GM04504 (cell line): ENCODE results near the gene CGB1.
A peak's percentile ranks its signal among the peaks of the same experiment; 100 is the strongest.
"Not testable (repeated sequence)": the region's sequence is repeated elsewhere in the genome, so short reads cannot be mapped to it uniquely, and the experiment has no call there.

Experiments
- DNase-seq: peaks from one replicate; pipeline ENCODE4 v3.0.0-alpha.2; 2012; ENCODE audit warnings: low read depth

Gene CGB1

DNA sequence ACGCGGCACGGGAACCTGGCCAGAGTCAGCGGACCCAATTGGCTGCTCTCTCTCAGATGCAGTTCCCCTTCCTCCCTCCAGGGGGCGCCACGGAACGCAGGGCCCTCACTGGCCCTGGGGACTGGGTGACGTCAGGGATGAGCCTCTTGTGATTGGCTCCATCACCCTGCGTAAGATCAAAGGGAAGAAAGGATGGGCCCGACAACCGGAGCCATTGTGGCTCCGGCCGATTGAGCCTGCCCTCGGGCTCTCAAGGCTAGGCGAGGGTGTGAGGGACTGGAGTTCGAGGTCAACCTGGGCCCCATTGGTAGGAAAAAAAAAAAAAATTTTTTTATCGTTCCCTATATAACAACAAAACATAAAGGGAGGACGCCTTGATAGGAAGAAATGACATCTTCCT, at the start of gene CGB1:
CGB1 (minus strand) TSS at position 81 of the 400 bp plus-strand sequence. CDS start 184 bp downstream, outside the sequence.
- DNase-seq: not testable (repeated sequence)

DNA sequence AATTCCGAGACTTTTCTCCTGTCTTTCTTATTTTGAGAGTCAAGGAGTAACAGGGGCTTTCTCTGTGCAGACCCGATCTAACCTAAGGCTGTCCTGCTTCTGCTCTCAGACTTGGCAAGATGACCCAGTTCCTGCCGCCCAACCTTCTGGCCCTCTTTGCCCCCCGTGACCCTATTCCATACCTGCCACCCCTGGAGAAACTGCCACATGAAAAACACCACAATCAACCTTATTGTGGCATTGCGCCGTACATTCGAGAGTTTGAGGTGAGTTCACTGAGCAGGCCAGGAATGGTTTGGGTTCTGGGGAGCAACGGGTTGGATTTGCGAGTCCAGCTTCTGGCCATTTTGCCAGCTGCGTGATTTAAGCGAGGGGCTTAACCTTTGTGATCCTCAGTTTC, 49.6 kb upstream of the CGB1 start:
- no peak for DNase-seq

DNA sequence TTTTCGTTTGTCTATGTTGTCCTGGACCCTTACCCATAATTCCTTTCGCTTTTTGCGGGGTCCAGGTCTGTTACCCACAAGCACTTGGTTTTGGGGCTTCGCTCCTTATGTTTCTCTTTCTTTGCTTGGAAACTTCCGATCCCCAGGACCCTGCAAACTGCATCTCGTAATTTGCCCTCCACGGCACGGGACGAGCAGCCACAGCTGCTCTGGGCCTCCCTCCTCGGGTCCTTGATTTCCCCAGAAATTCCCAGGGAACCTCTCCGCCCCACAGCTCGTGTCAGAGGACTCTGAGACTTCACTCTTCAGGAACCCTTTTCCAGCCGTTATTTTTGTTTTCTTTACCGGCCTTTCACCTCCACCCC, 49.2 kb upstream of the CGB1 start:
- DNase-seq: no peak

- DNase-seq: peak; percentile 99
Observed at GRCh38 chr19:49085020-49085867, 48.5 kb upstream of the CGB1 start, which contains the start of gene SNRNP70. TSS of gene SNRNP70 (plus strand) at chr19:49085451. CDS start at chr19:49086415, 964 bp downstream.

GRCh38 chr19:49084206-49085019, 47.7 kb upstream of the CGB1 start:
- DNase-seq: no peak

GRCh38 chr19:49081273-49081672, 44.6 kb upstream of the CGB1 start:
- no peak for DNase-seq

DNA sequence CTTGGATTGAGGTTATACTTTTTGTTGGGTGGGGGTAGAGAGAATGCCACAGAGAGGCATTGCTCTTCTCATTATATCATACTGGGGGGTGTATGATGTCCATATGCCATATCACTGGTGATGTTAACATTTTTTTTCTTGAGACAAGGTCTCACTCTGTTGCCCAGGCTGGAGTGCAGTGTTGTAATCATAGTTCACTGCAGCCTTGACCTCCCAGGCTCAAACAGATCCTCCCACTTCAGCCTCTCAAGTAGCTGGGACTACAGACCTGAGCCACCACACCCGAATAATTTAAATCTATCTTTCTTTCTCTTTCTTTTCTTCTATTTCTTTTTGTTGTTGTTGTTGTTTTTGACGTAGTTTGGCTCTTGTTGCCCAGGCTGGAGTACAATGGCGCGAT, 43.7 kb upstream of the CGB1 start:
- DNase-seq: no peak

GRCh38 chr19:49074869-49075268, 38.2 kb upstream of the CGB1 start:
- not testable (repeated sequence) for DNase-seq

DNA sequence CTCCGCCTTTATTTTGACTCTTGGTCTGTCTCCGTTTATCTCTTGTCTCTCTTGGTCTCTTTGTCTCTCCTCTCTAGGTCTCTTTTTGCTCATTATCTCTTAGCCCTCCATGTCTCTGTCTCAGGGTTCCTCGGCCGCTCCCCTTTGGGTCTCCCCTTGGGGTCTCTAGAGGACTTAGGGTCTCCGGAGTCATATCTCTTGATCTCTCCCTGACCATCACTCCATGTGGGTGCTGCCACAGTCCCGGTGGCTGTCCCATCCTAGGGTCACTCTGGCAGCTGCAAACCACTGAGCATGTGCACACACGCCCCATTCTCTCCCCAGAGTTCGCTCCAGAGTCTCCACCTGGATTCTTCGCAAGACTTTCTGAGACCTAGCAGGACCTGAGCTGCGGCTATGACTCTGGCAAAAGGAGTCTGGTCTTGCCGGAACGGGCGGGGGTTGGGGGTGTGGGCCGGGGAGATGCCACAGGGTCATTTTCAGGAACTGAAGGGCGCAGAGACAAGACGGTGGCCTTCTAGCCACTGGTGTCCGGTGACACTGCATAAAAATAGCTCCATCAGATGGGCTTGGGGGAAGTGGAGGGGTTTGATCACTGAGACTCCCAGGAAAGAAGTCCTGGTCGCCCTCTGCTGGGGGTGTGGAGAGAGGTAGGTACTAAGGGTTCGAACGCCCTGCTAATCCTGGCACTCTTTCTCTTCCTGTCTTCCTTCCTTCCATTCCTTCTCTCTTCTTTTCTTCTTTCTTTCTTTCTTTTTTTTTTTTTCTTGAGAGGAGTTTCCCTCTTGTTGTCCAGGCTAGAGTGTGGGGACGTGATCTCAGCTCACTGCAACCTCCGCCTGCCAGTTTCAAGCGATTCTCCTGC, 37.1 kb upstream of the CGB1 start:
- no peak for DNase-seq

DNA sequence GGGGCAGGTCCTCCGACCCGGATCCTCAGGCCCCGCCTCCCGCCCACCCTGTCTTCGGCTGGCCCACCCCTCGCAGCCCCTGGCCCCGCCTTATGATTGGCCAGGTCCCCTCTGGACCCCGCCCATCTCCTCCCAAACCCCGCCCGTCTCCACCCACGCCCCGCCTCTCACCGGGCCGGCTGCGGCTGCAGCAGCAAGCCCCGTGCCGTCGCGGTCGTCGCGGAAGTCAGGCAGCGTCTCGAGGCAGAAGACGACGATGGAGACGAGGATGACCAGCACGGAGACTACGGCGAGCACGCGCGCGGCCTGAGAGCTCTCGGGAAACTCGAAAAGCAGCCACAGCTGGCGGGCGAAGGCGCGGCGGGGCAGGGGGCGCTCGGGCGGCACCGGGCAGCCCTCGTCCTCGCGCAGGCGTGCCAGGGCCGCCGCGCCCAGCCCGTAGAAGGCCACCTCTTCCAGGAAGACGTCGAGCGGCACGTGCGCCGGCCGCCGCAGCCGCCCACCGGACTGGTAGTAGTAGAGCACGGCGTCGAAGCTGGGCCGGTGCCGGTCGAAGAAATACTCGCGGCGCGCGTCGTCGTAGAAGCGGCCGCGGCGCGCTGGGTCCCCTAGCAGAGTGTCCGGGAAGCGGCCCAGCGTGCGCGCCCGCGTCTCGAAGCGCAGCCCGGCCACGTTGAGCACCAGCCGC, 35.3 kb upstream of the CGB1 start:
- DNase-seq: no peak

GRCh38 chr19:49070416-49070815, 33.7 kb upstream of the CGB1 start:
- DNase-seq: no peak

DNA sequence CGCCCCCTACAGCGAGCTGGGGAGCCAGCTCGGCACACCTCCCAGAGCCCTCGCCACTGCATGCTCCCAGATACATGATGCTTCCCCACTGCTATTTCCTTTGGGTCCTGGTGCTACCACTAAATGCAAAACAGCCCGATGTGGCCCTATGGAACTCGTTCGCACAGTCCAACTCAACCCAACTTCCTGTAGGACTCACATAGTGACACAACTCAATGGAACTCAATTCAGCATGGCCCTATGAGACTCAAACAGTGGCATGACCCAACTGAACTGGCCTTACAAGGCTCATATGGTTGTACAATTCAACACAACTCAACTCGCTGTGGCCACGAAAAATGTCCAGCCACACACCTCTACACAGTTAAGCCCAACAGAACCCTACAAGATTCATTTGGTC, 32.3 kb upstream of the CGB1 start:
- DNase-seq: no peak

- no peak for DNase-seq
Observed at GRCh38 chr19:49067554-49067953, 30.9 kb upstream of the CGB1 start.

DNA sequence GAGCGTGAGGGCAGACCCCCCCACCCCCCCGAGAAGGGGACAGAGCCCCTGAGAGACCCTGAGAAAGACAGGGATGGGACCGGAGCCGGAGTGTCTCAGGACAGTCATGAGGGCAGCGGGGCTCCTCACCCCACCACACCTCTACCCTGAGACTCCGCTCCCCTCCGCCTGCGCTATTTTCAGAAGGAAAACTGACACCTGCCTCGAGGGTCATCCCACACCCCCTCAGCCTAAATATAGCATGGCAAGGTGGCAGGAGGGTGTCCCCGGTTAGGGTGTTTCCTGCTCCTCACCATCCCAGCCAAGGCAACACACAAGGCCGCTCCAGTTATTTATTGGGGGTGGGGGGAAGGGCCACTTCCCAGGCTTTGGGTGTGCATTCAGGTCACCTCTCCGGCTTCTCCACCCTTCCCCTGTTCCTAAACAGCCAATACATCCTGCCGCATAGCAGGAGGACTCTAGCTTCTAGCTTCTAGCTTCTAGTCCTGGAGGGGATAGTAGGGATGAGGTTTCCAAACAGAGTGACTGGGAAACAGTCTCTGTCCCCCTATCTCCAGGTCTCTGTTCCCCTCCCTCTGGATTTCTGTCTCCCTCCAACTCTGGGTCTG, 29.3 kb upstream of the CGB1 start:
- no peak for DNase-seq

GRCh38 chr19:49064768-49065611, 28.3 kb upstream of the CGB1 start, which contains the start of gene NTF4:
TSS of gene NTF4 (minus strand) at chr19:49064818. CDS start at chr19:49061997, 2,821 bp downstream.
- DNase-seq: no peak

DNA sequence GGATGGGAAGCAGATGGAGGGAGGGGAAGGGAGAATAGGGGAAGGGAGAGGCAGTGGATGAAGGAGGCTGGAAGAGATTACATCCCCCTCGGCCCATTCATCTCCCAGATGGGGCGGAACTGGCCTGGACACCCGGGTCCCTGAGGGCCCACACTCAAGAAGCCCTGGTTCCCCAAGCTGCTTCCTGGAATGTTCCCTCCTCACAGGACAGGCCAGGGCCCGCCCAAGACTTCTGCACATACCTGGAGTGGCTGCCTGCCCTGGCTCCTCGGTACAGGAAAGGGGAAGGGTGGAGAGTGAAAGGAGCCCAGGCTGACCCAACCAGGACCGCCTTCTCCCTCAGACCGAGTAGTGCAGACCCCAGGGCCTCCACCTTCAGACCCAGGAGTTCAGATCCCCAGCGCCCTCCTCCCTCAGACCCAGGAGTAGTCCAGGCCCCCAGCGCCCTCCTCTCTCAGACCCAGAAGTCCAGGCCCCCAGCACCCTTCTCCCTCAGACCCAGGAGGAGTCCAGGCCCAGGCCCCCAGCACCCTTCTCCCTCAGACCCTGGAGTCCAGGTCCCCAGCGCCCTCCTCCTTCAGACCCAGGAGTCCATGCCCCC, 27.4 kb upstream of the CGB1 start:
- no peak for DNase-seq

DNA sequence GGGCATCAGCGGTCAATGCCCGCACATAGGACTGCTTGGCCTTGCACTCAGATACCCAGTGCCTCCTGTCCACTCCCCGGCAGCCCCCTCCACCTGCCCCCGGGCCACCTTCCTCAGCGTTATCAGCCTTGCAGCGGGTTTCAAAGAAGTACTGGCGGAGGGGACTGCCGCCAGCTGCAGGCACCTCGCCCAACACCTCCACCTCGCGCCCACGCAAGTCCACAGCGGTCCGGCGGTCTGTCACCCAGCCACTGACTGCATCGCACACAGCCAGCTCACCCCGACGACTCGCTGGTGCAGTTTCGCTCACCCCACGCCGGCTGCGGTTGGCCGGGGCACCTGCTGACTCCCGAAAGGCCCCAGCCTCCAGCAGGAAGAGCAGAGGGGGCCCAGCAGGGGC, 24.8 kb upstream of the CGB1 start:
- no peak for DNase-seq

DNA sequence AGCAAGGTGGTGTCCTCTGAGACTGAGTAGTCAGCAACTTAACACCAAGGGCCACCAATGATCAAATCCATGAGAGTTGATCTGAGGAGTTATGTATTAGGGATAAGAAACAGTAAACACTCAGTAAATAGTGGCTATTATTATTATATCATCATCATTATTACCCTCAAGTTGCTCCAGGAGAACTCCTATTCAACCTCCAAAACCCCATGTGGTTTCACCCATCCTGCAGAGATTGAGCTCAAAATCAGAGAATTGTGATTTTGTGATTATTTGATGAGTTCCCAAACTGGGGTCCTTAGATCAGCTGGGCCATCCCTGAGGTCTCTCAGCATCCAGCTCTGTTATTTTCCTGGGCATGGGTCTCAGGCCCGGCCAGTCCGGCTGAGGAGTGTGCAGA, 24.3 kb upstream of the CGB1 start:
- DNase-seq: no peak

GRCh38 chr19:49059053-49059452, 22.4 kb upstream of the CGB1 start:
- DNase-seq: no peak

- no peak for DNase-seq
Observed at GRCh38 chr19:49058562-49058961, 21.9 kb upstream of the CGB1 start.
